GM12892 (cell line): Measurements from ENCODE around the gene CDK11A.
"Not testable (repeated sequence)": the region's sequence is repeated elsewhere in the genome, so short reads cannot be mapped to it uniquely, and the experiment has no call there.

ENCODE experiments used
- POLR2A ChIP-seq: IDR thresholded peaks from 2 replicates; pipeline ENCODE4 v1.6.1; 2011; ENCODE audit warnings: low read depth, low read length, control low read depth
- TAF1 ChIP-seq: IDR thresholded peaks from 2 replicates; pipeline ENCODE4 v1.6.1; 2011; ENCODE audit warnings: low read depth, mild to moderate bottlenecking, control low read depth, low read length, borderline replicate concordance

- TF ChIP-seq POLR2A, TAF1: not testable (repeated sequence)
Observed at GRCh38 chr1:1696431-1697357, 27.5 kb downstream of the CDK11A start.
